Right lung (tissue), 5 donors: Measurements from ENCODE around the gene DSCAM. TPM values are rescaled to one million over a fixed set of nuclear protein-coding genes. Genes with fewer than 3 reads are reported as not detected.
A peak's percentile ranks its signal among the peaks of the same experiment; 100 is the strongest.
"Not testable (repeated sequence)": the region's sequence is repeated elsewhere in the genome, so short reads cannot be mapped to it uniquely, and the experiment has no call there.

Experiments used
- DNase-seq, 2 donors: peaks; one replicate each; pipeline ENCODE4 v3.0.0-alpha.2; 2013
- polyA plus RNA-seq, 5 donors: library from polyadenylated mRNA; unstranded; fragments of 120-200 nt; gene quantifications; one replicate each; pipeline versions ENCODE4 v1.2.1 to v1.2.3, GENCODE V29; 2013; ENCODE audit warnings: inconsistent platforms in 1 of 5, low replicate concordance in 1 of 5; ENCODE audit not compliant: insufficient read length in 5 of 5, insufficient read depth in 1 of 5

The DSCAM gene
- polyA plus RNA-seq, 5 donors, result 0.03 to 0.23 (median 0.10) TPM

GRCh38 chr21:40385883-40386282 is 461.1 kb downstream of the DSCAM start:
- no peak for DNase-seq

GRCh38 chr21:40383951-40384350 is 463.0 kb downstream of the DSCAM start:
- no peak for DNase-seq

GRCh38 chr21:40381111-40381510 is 465.8 kb downstream of the DSCAM start:
- no peak for DNase-seq

- no peak for DNase-seq
Measured at GRCh38 chr21:40379881-40380810, 466.8 kb downstream of the DSCAM start.

- no peak for DNase-seq
Measured at GRCh38 chr21:40377135-40377534, 469.8 kb downstream of the DSCAM start.

- no peak for DNase-seq
Measured at GRCh38 chr21:40373761-40374160, 473.2 kb downstream of the DSCAM start.

- DNase-seq, result peak; percentile 16 to 30
Measured at GRCh38 chr21:40372506-40372905, 474.5 kb downstream of the DSCAM start.

GRCh38 chr21:40371329-40371728 is 475.6 kb downstream of the DSCAM start:
- DNase-seq, result no peak

- no peak for DNase-seq
Measured at GRCh38 chr21:40356644-40357043, 490.3 kb downstream of the DSCAM start.

GRCh38 chr21:40355076-40355475 is 491.9 kb downstream of the DSCAM start:
- no peak for DNase-seq

- no peak for DNase-seq
Measured at GRCh38 chr21:40351006-40351405, 496.0 kb downstream of the DSCAM start.

- no peak for DNase-seq
Measured at GRCh38 chr21:40349591-40349990, 497.4 kb downstream of the DSCAM start.

GRCh38 chr21:40345711-40346321 is 501.1 kb downstream of the DSCAM start:
- no peak for DNase-seq

- no peak for DNase-seq
Measured at GRCh38 chr21:40340357-40340756, 506.6 kb downstream of the DSCAM start.

- DNase-seq, result no peak
Measured at GRCh38 chr21:40339050-40339449, 507.9 kb downstream of the DSCAM start.

GRCh38 chr21:40337981-40338380 is 509.0 kb downstream of the DSCAM start:
- no peak for DNase-seq

GRCh38 chr21:40335704-40336103 is 511.3 kb downstream of the DSCAM start:
- no peak for DNase-seq

GRCh38 chr21:40334159-40334558 is 512.8 kb downstream of the DSCAM start:
- no peak for DNase-seq

- no peak for DNase-seq
Measured at GRCh38 chr21:40333731-40334130, 513.2 kb downstream of the DSCAM start.

- no peak for DNase-seq
Measured at GRCh38 chr21:40331804-40332203, 515.2 kb downstream of the DSCAM start.

GRCh38 chr21:40331172-40331571 is 515.8 kb downstream of the DSCAM start:
- no peak for DNase-seq

- no peak for DNase-seq
Measured at GRCh38 chr21:40324389-40324788, 522.6 kb downstream of the DSCAM start.

GRCh38 chr21:40320718-40321117 is 526.2 kb downstream of the DSCAM start:
- not testable (repeated sequence) for DNase-seq
